RPMI7951 (cell line): ENCODE results near the gene CCND3. TPM values are rescaled to one million over a fixed set of nuclear protein-coding genes. Genes with fewer than 3 reads are reported as not detected.

Source experiments
- DNase-seq: peaks from one replicate; pipeline ENCODE4 v3.0.0-alpha.2; 2012; ENCODE audit warnings: low read depth
- total RNA-seq: library from RNA; depleted of rRNA; stranded (reverse); fragments of >200 nt; shearing (Covaris generic); gene quantifications from 2 replicates; pipeline ENCODE4 v1.2.3, GENCODE V29; 2014; rRNA removed

CCND3 gene
- total RNA-seq, 1 experiment from 2014 or later: 47.7 TPM

GRCh38 chr6:41921712-41921998 is 20.0 kb downstream of the CCND3 start:
- DNase-seq: no peak

GRCh38 chr6:41920921-41921711 is 20.5 kb downstream of the CCND3 start, which contains the start of the genes BYSL and MED20:
BYSL (plus strand) TSS chr6:41921499; CDS start chr6:41921563, 64 bp downstream.
MED20 (minus strand) TSS chr6:41921139; CDS start chr6:41921018, 121 bp downstream.
- peak; percentile 94 for DNase-seq

- DNase-seq: peak; percentile 91
Measured at GRCh38 chr6:41917528-41917927, 24.1 kb downstream of the CCND3 start.

- DNase-seq: no peak
Measured at GRCh38 chr6:41914869-41915530, 26.6 kb downstream of the CCND3 start.

- no peak for DNase-seq
Measured at GRCh38 chr6:41914343-41914742, 27.3 kb downstream of the CCND3 start.

- DNase-seq: no peak
Measured at GRCh38 chr6:41909727-41910126, 31.9 kb downstream of the CCND3 start.

GRCh38 chr6:41901882-41902519 is 39.6 kb downstream of the CCND3 start:
- peak; percentile 60 for DNase-seq

- DNase-seq: no peak
Measured at GRCh38 chr6:41900861-41901260, 40.7 kb downstream of the CCND3 start.

- no peak for DNase-seq
Measured at GRCh38 chr6:41896281-41896680, 45.3 kb downstream of the CCND3 start.

- DNase-seq: peak; percentile 73
Measured at GRCh38 chr6:41895300-41896233, 46.0 kb downstream of the CCND3 start, which contains the start of gene USP49. USP49 (minus strand) TSS chr6:41895375; CDS start chr6:41806983, 88,392 bp downstream.

GRCh38 chr6:41894366-41895299 is 47.0 kb downstream of the CCND3 start:
- DNase-seq: peak; percentile 5

- no peak for DNase-seq
Measured at GRCh38 chr6:41892921-41893564, 48.6 kb downstream of the CCND3 start.

GRCh38 chr6:41887331-41887751 is 54.3 kb downstream of the CCND3 start:
- no peak for DNase-seq

- no peak for DNase-seq
Measured at GRCh38 chr6:41885930-41886329, 55.7 kb downstream of the CCND3 start.

- DNase-seq: no peak
Measured at GRCh38 chr6:41884957-41885356, 56.7 kb downstream of the CCND3 start.

Other genes with a start within 250 kb of the CCND3 start
- gene TFEB, start 206.2 kb downstream of the CCND3 start, total RNA-seq: 11.7 and 11.8 TPM in 2 replicates
- not detected in 2 replicates for gene PGC, start 194.4 kb downstream of the CCND3 start, total RNA-seq
- 1.2 and 2.3 TPM in 2 replicates for gene FRS3, start 161.9 kb downstream of the CCND3 start, total RNA-seq
- 0.12 and 0.88 TPM in 2 replicates for gene PRICKLE4, start 161.0 kb downstream of the CCND3 start, total RNA-seq
- gene TOMM6, start 154.1 kb downstream of the CCND3 start, total RNA-seq: 228 and 261 TPM in 2 replicates
- gene USP49, start 46.4 kb downstream of the CCND3 start, total RNA-seq: 0.60 and 1.3 TPM in 2 replicates
- gene MED20, start 20.7 kb downstream of the CCND3 start, total RNA-seq: 22.7 and 24.2 TPM in 2 replicates
- 17.6 and 22.3 TPM in 2 replicates for gene BYSL, start 20.3 kb downstream of the CCND3 start, total RNA-seq
- 22.6 and 29.1 TPM in 2 replicates for gene TAF8, start 108.7 kb upstream of the CCND3 start, total RNA-seq
- gene C6orf132, start 200.8 kb upstream of the CCND3 start, total RNA-seq: not detected in 2 replicates
- gene GUCA1A, start 231.6 kb upstream of the CCND3 start, total RNA-seq: not detected in 2 replicates